IMR-90 (cell line): ENCODE measurements around the gene ARHGEF7. TPM values are rescaled to one million over a fixed set of nuclear protein-coding genes. Genes with fewer than 3 reads are reported as not detected.

Experiments
- ATAC-seq: fragments of 200-7000 bp; cut with Tn5 transposase; 2 replicates; pipeline ENCODE4 v1.9.1; 2020; ENCODE audit warnings: low read depth, mild to moderate bottlenecking, moderate library complexity
- BruUV-seq: library from RNA; stranded (reverse); fragments of 400-500 nt; replicated peaks from 2 replicates; lab custom pipeline; 2021; lab: Mats Ljungman, UMichigan
- CTCF ChIA-PET: fragments of 300-600 bp; formaldehyde crosslinking; extraction: SDS; loops from one replicate; lab custom pipeline; 2021; ENCODE audit warnings: antibody characterized with exemption; lab: Yijun Ruan, JAX
- POLR2A ChIA-PET: fragments of 300-600 bp; sonication (Branson Sonifier 250); formaldehyde crosslinking; loops from one replicate; lab custom pipeline; 2022; ENCODE audit warnings: antibody characterized with exemption; ENCODE audit not compliant: unreplicated experiment; lab: Charles Lee
- DNase-seq: peaks from one replicate; pipeline ENCODE4 v3.0.0; 2013
- H2AFZ ChIP-seq: replicated peaks from 2 replicates; pipeline ENCODE3; 2013; ENCODE audit warnings: low read length, mild to moderate bottlenecking; ENCODE audit not compliant: poor library complexity
- H2AK5ac ChIP-seq: 2 replicates; pipeline ENCODE4 v1.6.1; 2013; ENCODE audit warnings: low read depth, low read length, inconsistent platforms
- H2AK9ac ChIP-seq: replicated peaks from 2 replicates; pipeline ENCODE3; 2013; ENCODE audit warnings: mild to moderate bottlenecking, low read depth, low read length, moderate library complexity; ENCODE audit not compliant: poor library complexity
- H2BK120ac ChIP-seq: 2 replicates; pipeline ENCODE4 v1.6.1; 2013; ENCODE audit warnings: low read depth, low read length, inconsistent platforms
- H2BK15ac ChIP-seq: 3 replicates; pipeline ENCODE4 v1.6.1; 2013; ENCODE audit warnings: low read depth, low read length, inconsistent platforms
- H2BK20ac ChIP-seq: 2 replicates; pipeline ENCODE4 v1.6.1; 2013; ENCODE audit warnings: low read depth, mild to moderate bottlenecking, inconsistent platforms, low read length, moderate library complexity
- H2BK5ac ChIP-seq: 2 replicates; pipeline ENCODE4 v1.6.1; 2013; ENCODE audit warnings: mild to moderate bottlenecking, low read depth, low read length, inconsistent platforms; ENCODE audit not compliant: poor library complexity, severe bottlenecking
- H3K14ac ChIP-seq: replicated peaks from 2 replicates; pipeline ENCODE4 v1.6.1; 2013; ENCODE audit warnings: low read depth, low read length, inconsistent platforms
- H3K18ac ChIP-seq: 2 replicates; pipeline ENCODE4 v1.6.1; 2013; ENCODE audit warnings: low read depth, low read length, control low read depth
- H3K23ac ChIP-seq: 2 replicates; pipeline ENCODE4 v1.6.1; 2013; ENCODE audit warnings: low read depth, low read length, inconsistent platforms
- H3K27ac ChIP-seq: 2 replicates; pipeline ENCODE4 v1.5.1; 2013; ENCODE audit warnings: mild to moderate bottlenecking, control low read depth, low read length; ENCODE audit not compliant: insufficient read depth
- H3K27me3 ChIP-seq: 2 replicates; pipeline ENCODE4 v1.6.1; 2013; ENCODE audit warnings: low read length; ENCODE audit not compliant: control insufficient read depth, insufficient read depth
- H3K36me3 ChIP-seq: 2 replicates; pipeline ENCODE4 v1.6.1; 2013; ENCODE audit warnings: low read length, mixed read lengths; ENCODE audit not compliant: control insufficient read depth, insufficient read depth
- H3K4ac ChIP-seq: 2 replicates; pipeline ENCODE4 v1.6.1; 2013; ENCODE audit warnings: low read depth, low read length, inconsistent platforms
- H3K4me1 ChIP-seq: 2 replicates; pipeline ENCODE4 v1.6.1; 2013; ENCODE audit warnings: low read length, mixed read lengths; ENCODE audit not compliant: control insufficient read depth, insufficient read depth
- H3K4me2 ChIP-seq: 2 replicates; pipeline ENCODE4 v1.6.1; 2013; ENCODE audit warnings: low read depth, mild to moderate bottlenecking, control low read depth, low read length, moderate library complexity
- H3K4me3 ChIP-seq: 2 replicates; pipeline ENCODE4 v1.5.1; 2013; ENCODE audit warnings: low read depth, mild to moderate bottlenecking, control low read depth, low read length, moderate library complexity; ENCODE audit not compliant: insufficient read depth
- H3K56ac ChIP-seq: 2 replicates; pipeline ENCODE4 v1.6.1; 2013; ENCODE audit warnings: low read length, inconsistent platforms; ENCODE audit not compliant: insufficient read depth; ENCODE audit errors: extremely low read depth
- H3K79me1 ChIP-seq, 2 experiments: 2 replicates each; pipeline ENCODE4 v1.6.1; 2013; ENCODE audit warnings: low read length in 2 of 2, inconsistent platforms in 1 of 2, low read depth in 1 of 2
- H3K9ac ChIP-seq: 2 replicates; pipeline ENCODE4 v1.6.1; 2013; ENCODE audit warnings: low read depth, low read length, control low read depth
- H3K9me1 ChIP-seq: 2 replicates; pipeline ENCODE4 v1.6.1; 2013; ENCODE audit warnings: low read length, inconsistent platforms; ENCODE audit not compliant: insufficient read depth
- H3K9me3 ChIP-seq: 2 replicates; pipeline ENCODE4 v1.6.1; 2013; ENCODE audit warnings: low read length; ENCODE audit not compliant: control insufficient read depth, insufficient read depth
- H4K20me1 ChIP-seq: 2 replicates; pipeline ENCODE4 v1.6.1; 2013; ENCODE audit warnings: low read length, inconsistent platforms; ENCODE audit not compliant: insufficient read depth
- H4K5ac ChIP-seq: 2 replicates; pipeline ENCODE4 v1.6.1; 2013; ENCODE audit warnings: mild to moderate bottlenecking, low read depth, low read length, control low read depth
- H4K8ac ChIP-seq, 2 experiments: 2 replicates each; pipeline ENCODE4 v1.6.1; 2013; ENCODE audit warnings: low read depth in 2 of 2, low read length in 2 of 2, control low read depth in 1 of 2, inconsistent platforms in 1 of 2
- H4K91ac ChIP-seq: 2 replicates; pipeline ENCODE4 v1.6.1; 2013; ENCODE audit warnings: low read depth, low read length, inconsistent platforms; ENCODE audit not compliant: insufficient read depth
- BHLHE40 ChIP-seq: fragments of 150-350 bp; IDR thresholded peaks from 2 replicates; pipeline ENCODE4 v1.6.1; 2016; ENCODE audit warnings: mild to moderate bottlenecking, low read depth, low read length
- CTCF ChIP-seq: conservative IDR thresholded peaks from 2 replicates; pipeline ENCODE4 v1.5.1; 2012; ENCODE audit warnings: mild to moderate bottlenecking, low read depth, low read length, improper control_type of control experiment
- MAZ ChIP-seq: IDR thresholded peaks from 2 replicates; pipeline ENCODE4 v1.6.1; 2012; ENCODE audit warnings: low read depth, mild to moderate bottlenecking, low read length, improper control_type of control experiment, moderate library complexity, borderline replicate concordance
- NFE2L2 ChIP-seq: fragments of 150-350 bp; IDR thresholded peaks from 2 replicates; pipeline ENCODE4 v1.6.1; 2016; ENCODE audit warnings: low read depth, mild to moderate bottlenecking, low read length
- POLR2A ChIP-seq: IDR thresholded peaks from 2 replicates; pipeline ENCODE4 v1.6.1; 2012; ENCODE audit warnings: mild to moderate bottlenecking, low read depth, low read length
- RAD21 ChIP-seq: IDR thresholded peaks from 2 replicates; pipeline ENCODE4 v1.6.1; 2012; ENCODE audit warnings: low read length, improper control_type of control experiment
- RCOR1 ChIP-seq: IDR thresholded peaks from 2 replicates; pipeline ENCODE4 v1.6.1; 2012; ENCODE audit warnings: mild to moderate bottlenecking, low read length, improper control_type of control experiment; ENCODE audit not compliant: insufficient replicate concordance
- SMC3 ChIP-seq: fragments of 150-350 bp; IDR thresholded peaks from 2 replicates; pipeline ENCODE4 v1.6.1; 2016; ENCODE audit warnings: low read depth, mild to moderate bottlenecking, antibody characterized with exemption, low read length, moderate library complexity
- WGBS, 2 experiments: methylation state at CpG; one replicate each; pipeline versions ENCODE4 v1.1.5 to v1.1.7; 2013; ENCODE audit warnings: missing lambda C conversion rate in 2 of 2; ENCODE audit not compliant: insufficient read length in 1 of 2; ENCODE audit errors: extremely low coverage in 2 of 2; 5-methylcytosine and 5-hydroxymethylcytosine counted together
- dilution Hi-C: fragments of 300-500 bp; cut with HindIII; formaldehyde crosslinking; loops from one replicate; pipeline ENCODE4 v1.14.3; 2018; ENCODE audit warnings: low sequenced_read_pairs; ENCODE audit not compliant: unreplicated experiment
- in situ Hi-C: fragments of 300-500 bp; cut with MboI; formaldehyde crosslinking; loops from 3 replicates; pipeline ENCODE4 v1.14.3; 2019; ENCODE audit warnings: low sequenced_read_pairs, inconsistent platforms, mixed read lengths
- intact Hi-C: fragments of 100-400 bp; cut with micrococcal nuclease; formaldehyde crosslinking; loops from 2 replicates; pipeline ENCODE4 v1.10.0; 2022
- polyA plus RNA-seq, 3 experiments: library from polyadenylated mRNA; depleted of rRNA; stranded (reverse); fragments of >200 nt; gene quantifications; 2 replicates each; pipeline ENCODE4 v1.2.3, GENCODE V29; 2012; ENCODE audit warnings: low replicate concordance in 1 of 3
- total RNA-seq: library from RNA; depleted of rRNA; stranded (reverse); fragments of >200 nt; gene quantifications from 2 replicates; pipeline ENCODE4 v1.2.3, GENCODE V29; 2012
- TF ChIP-seq, protein P1 (sequence below): fragments of 150-350 bp; IDR thresholded peaks from 2 replicates; pipeline ENCODE4 v1.6.1; 2016; ENCODE audit warnings: low read depth, mild to moderate bottlenecking, low read length, moderate library complexity, borderline replicate concordance
- TF ChIP-seq, protein P2 (sequence below): fragments of 150-350 bp; IDR thresholded peaks from 2 replicates; pipeline ENCODE4 v1.6.1; 2017; ENCODE audit warnings: mild to moderate bottlenecking, antibody characterized with exemption, low read length, low read depth

The ARHGEF7 gene
- total and polyA plus RNA-seq, 2 of the 4 experiments (the other 2 are of a cell fraction), result 32.9 to 59.0 TPM

DNA sequence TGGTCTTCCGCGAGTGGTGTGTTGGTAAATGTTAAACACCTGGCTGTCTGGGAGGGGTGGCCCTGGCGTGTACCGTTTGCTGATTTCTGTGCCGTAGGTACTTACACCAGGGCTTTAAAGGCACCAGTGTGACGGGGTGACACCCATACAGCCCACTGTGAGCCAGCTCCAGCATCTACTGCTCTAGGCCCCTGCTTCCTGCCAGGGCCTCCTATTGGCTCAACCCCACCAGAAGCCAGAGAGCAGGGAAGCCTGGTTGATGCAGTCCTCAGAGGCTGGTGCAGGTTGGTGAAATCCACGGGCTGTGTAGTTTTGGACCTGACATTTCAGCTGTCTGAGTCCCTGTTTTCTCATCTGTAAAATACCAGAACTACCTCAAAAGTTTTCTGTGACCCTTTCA is 30.4 kb downstream of the ARHGEF7 start:
- no peaks in the 10 kb centered on the region for H3K36me3 ChIP-seq
- DNase-seq (no peak), ATAC-seq (no peak)
- H3K4me1 ChIP-seq, result no peaks in the 10 kb centered on the region
- peaks cover 49% of the 10 kb centered on the region for H3K27me3 ChIP-seq
- no peak overlapping the region for H2BK120ac ChIP-seq
- H2BK5ac ChIP-seq, result no peak overlapping the region
- CTCF ChIA-PET, result no interaction called here
- no peak overlapping the region for H2AK5ac ChIP-seq
- H3K14ac ChIP-seq, result no peak overlapping the region
- H3K4me3 ChIP-seq, result no peak overlapping the region
- H4K5ac ChIP-seq, result no peak overlapping the region
- dilution Hi-C loops, result no loop called here
- H4K8ac ChIP-seq, result no peak overlapping the region
- H2BK15ac ChIP-seq, result no peak overlapping the region
- H3K4me2 ChIP-seq, result no peak overlapping the region
- H3K9me1 ChIP-seq, result peaks cover 3% of the 10 kb centered on the region; the same call in 1 of the 2 replicates
- H3K56ac ChIP-seq, result no peak overlapping the region
- no peak overlapping the region for H2AK9ac ChIP-seq
- H3K23ac ChIP-seq, result no peak overlapping the region
- H2AFZ ChIP-seq, result no peak overlapping the region
- H2BK20ac ChIP-seq, result no peak overlapping the region
- TF ChIP-seq BHLHE40, result no peak
- TF ChIP-seq POLR2A, result no peak
- TF ChIP-seq RCOR1, result no peak
- no peak for TF ChIP-seq RAD21
- TF ChIP-seq MAZ, result no peak
- TF ChIP-seq SMC3, result no peak
- TF ChIP-seq, protein P1, sequence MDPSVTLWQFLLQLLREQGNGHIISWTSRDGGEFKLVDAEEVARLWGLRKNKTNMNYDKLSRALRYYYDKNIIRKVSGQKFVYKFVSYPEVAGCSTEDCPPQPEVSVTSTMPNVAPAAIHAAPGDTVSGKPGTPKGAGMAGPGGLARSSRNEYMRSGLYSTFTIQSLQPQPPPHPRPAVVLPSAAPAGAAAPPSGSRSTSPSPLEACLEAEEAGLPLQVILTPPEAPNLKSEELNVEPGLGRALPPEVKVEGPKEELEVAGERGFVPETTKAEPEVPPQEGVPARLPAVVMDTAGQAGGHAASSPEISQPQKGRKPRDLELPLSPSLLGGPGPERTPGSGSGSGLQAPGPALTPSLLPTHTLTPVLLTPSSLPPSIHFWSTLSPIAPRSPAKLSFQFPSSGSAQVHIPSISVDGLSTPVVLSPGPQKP, result no peak
- TF ChIP-seq, protein P2, sequence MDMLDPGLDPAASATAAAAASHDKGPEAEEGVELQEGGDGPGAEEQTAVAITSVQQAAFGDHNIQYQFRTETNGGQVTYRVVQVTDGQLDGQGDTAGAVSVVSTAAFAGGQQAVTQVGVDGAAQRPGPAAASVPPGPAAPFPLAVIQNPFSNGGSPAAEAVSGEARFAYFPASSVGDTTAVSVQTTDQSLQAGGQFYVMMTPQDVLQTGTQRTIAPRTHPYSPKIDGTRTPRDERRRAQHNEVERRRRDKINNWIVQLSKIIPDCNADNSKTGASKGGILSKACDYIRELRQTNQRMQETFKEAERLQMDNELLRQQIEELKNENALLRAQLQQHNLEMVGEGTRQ, result no peak
- no peak for TF ChIP-seq CTCF
- no peak for TF ChIP-seq NFE2L2
- BruUV-seq, result no TSS peak
- no peak overlapping the region for H3K9ac ChIP-seq
- H3K79me1 ChIP-seq, result no peaks in the 10 kb centered on the region
- H3K9me3 ChIP-seq, result no peaks in the 10 kb centered on the region
- intact Hi-C loops, result no loop called here
- in situ Hi-C loops, result no loop called here
- no peaks in the 10 kb centered on the region for H4K20me1 ChIP-seq
- H3K27ac ChIP-seq, result no peak overlapping the region
- POLR2A ChIA-PET, result no interaction called here
- H3K18ac ChIP-seq, result no peak overlapping the region
- no peak overlapping the region for H3K4ac ChIP-seq
- no peak overlapping the region for H4K91ac ChIP-seq
- 40% methylated on average over 4 of the region's 7 CpGs; no CpG with 5 or more reads in 1 of the 2 experiments for WGBS, 2 experiments
